Left ventricle myocardium inferior (tissue), 1 donor: Measurements from ENCODE around the gene RPL37A. TPM values are rescaled to one million over a fixed set of nuclear protein-coding genes. Genes with fewer than 3 reads are reported as not detected.

Source experiments
- DNase-seq: peaks from one replicate; pipeline ENCODE4 v3.0.0-alpha.2; 2020
- H3K27ac ChIP-seq: fragments of 200-600 bp; replicated peaks from 2 replicates; pipeline ENCODE4 v1.8.0; 2021
- H3K27me3 ChIP-seq: fragments of 200-600 bp; 2 replicates; pipeline ENCODE4 v1.8.0; 2021; ENCODE audit warnings: low read depth
- H3K36me3 ChIP-seq: fragments of 200-600 bp; 2 replicates; pipeline ENCODE4 v1.8.0; 2021
- H3K4me1 ChIP-seq: fragments of 200-600 bp; 2 replicates; pipeline ENCODE4 v1.8.0; 2021
- H3K4me3 ChIP-seq: fragments of 200-600 bp; 2 replicates; pipeline ENCODE4 v1.8.0; 2021; ENCODE audit warnings: mild to moderate bottlenecking, moderate library complexity
- H3K9me3 ChIP-seq: fragments of 200-600 bp; replicated peaks from 2 replicates; pipeline ENCODE4 v1.8.0; 2021
- CTCF ChIP-seq: fragments of 200-600 bp; IDR thresholded peaks from 2 replicates; pipeline ENCODE4 v1.8.0; 2021; ENCODE audit warnings: antibody characterized with exemption, mild to moderate bottlenecking, borderline replicate concordance
- intact Hi-C: fragments of 100-400 bp; cut with micrococcal nuclease; formaldehyde crosslinking; loops from one replicate; pipeline ENCODE4 v1.11.0; 2022
- total RNA-seq: library from RNA; stranded (reverse); fragmentation: NEBNext Ultra II Directional; extraction: Animal tissue kit (Norgen Biotek cat#: 25700); gene quantifications from one replicate; pipeline ENCODE4 v1.2.1, GENCODE V29; 2021
- donor health status: DM: no; HTN: yes; CAD: no; lungs with severe emphysema.

Gene RPL37A
- total RNA-seq, 1 donor from 2014 or later: 1,816 TPM

DNA sequence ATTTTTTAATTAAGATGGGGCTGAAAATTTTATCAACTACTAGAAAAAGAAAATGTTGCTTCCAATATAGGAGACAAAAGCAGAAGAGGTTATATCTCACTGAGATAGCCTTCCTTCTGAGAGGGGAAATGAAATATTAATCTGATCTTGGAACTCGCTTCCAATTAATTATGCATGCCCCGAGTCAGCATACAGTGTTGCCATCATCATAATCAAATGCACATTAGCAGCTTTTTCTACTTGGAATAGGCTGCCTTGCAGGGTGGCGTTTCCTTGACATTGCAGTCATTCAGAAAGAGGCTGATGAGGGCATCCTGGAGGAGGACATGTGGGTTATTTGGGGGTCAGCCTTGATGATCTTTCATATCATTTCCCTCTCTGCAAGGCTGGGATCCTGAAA lies 18.4 kb upstream of the RPL37A start:
- intact Hi-C loops: no loop called here
- no peak for TF ChIP-seq CTCF
- no peaks in the 10 kb centered on the region for H3K9me3 ChIP-seq
- no peaks in the 10 kb centered on the region for H3K4me1 ChIP-seq
- H3K4me3 ChIP-seq: no peak overlapping the region
- H3K27ac ChIP-seq: no peak overlapping the region
- no peak for DNase-seq
- H3K36me3 ChIP-seq: peaks cover 82% of the 10 kb centered on the region
- H3K27me3 ChIP-seq: no peaks in the 10 kb centered on the region

- Histone ChIP-seq H3K4me1 (no peaks in the 10 kb centered on the region), H3K27me3 (no peaks in the 10 kb centered on the region), H3K36me3 (peaks cover 57% of the 10 kb centered on the region), H3K9me3 (no peaks in the 10 kb centered on the region), H3K4me3 (no peak overlapping the region), H3K27ac (no peak overlapping the region)
- intact Hi-C loops: no loop called here
- TF ChIP-seq CTCF: no peak
- DNase-seq: no peak
These were observed 16.0 kb upstream of the RPL37A start for GRCh38 chr2:216482640-216483039.

GRCh38 chr2:216485237-216485636 lies 13.4 kb upstream of the RPL37A start:
- Histone ChIP-seq H3K4me3 (no peak overlapping the region), H3K9me3 (no peaks in the 10 kb centered on the region), H3K27ac (no peak overlapping the region), H3K36me3 (peaks cover 32% of the 10 kb centered on the region), H3K27me3 (no peaks in the 10 kb centered on the region), H3K4me1 (no peaks in the 10 kb centered on the region)
- no peak for TF ChIP-seq CTCF
- DNase-seq: no peak
- intact Hi-C loops: no loop called here

DNA sequence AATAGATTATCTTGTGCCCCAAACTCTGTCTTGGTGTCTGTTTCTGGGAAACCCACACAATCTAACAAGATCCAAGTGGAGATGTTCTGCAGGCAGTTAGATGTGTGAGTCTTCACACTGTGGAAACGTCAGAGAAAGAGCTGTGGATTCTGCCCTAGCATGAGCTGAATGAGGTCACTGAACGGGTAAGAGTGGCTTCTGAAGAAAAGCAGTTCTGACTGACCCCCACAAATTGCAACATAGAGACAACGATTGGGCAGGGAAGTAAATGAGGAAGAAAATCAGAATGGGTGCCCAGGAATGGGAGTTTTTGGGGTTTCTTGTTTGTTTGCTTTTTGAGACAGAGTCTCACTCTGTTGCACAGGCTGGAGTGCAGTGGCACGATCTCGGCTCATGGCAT lies 12.9 kb upstream of the RPL37A start:
- intact Hi-C loops: no loop called here
- Histone ChIP-seq H3K4me1 (no peaks in the 10 kb centered on the region), H3K9me3 (no peaks in the 10 kb centered on the region), H3K4me3 (no peak overlapping the region), H3K27ac (no peak overlapping the region), H3K27me3 (no peaks in the 10 kb centered on the region), H3K36me3 (peaks cover 26% of the 10 kb centered on the region)
- DNase-seq: no peak
- no peak for TF ChIP-seq CTCF

- DNase-seq: no peak
- Histone ChIP-seq H3K9me3 (no peaks in the 10 kb centered on the region), H3K36me3 (peaks cover 22% of the 10 kb centered on the region), H3K4me3 (no peak overlapping the region), H3K27ac (no peak overlapping the region), H3K27me3 (no peaks in the 10 kb centered on the region), H3K4me1 (no peaks in the 10 kb centered on the region)
- no peak for TF ChIP-seq CTCF
- intact Hi-C loops: no loop called here
These were observed 12.4 kb upstream of the RPL37A start for GRCh38 chr2:216486271-216486670.

DNA sequence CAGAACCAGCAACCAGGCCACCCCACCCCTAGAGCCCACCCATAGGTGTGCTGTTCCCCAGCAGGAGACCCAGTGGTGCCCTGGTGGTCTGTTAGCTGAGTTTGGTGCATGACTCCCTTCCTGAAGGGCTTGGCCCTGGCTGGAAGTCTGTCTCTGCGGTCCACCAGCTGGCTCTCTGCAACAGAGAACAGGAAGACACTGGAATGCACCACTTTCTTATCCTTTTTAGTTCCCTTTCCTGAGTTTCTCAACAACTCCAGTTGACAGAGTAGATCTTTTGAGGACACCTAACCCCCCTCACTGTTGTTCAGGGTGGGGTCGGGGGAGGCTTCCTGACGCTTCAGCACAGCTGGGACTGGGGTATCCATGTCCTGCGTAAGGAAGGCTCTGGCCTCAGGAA lies 11.9 kb upstream of the RPL37A start:
- H3K9me3 ChIP-seq: no peaks in the 10 kb centered on the region
- no peaks in the 10 kb centered on the region for H3K4me1 ChIP-seq
- H3K36me3 ChIP-seq: peaks cover 18% of the 10 kb centered on the region
- H3K27me3 ChIP-seq: no peaks in the 10 kb centered on the region
- no peak for DNase-seq
- H3K4me3 ChIP-seq: no peak overlapping the region
- TF ChIP-seq CTCF: no peak
- no peak overlapping the region for H3K27ac ChIP-seq
- intact Hi-C loops: no loop called here
